ENCODE measurements around the gene KRTAP1-1.
"Not testable (repeated sequence)": the region's sequence is repeated elsewhere in the genome, so short reads cannot be mapped to it uniquely, and the experiment has no call there.

DNA sequence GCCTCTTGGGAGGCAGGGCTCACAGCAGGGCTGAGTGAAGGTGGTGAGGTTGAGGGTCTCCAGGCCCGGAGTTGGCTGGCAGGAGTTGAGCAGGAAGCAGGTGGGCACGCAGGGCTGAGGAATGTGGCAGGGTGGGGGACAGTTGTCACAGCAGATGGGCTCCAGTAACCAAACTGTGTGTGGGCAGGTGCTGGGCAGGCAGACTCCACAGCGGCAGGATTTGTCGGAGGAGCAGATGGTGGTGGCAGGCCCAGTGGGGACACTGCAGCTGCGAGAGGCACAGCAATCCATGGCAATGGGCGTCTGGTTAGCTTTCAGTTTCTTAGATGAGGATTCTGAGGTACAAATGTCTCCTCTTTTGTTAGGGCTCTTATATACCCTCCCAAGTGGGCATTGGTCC lies 41.7 kb downstream of the KRTAP1-1 start, which contains the start of gene KRTAP3-2:
- TF ChIP-seq POLR2A (IDR thresholded peaks at IDR 0.05; ENCODE audit: low read length); CTCF (IDR thresholded peaks at IDR 0.05); TFCP2L1 (CRISPR knock-in tag; IDR thresholded peaks at IDR 0.05); MAFK (IDR thresholded peaks at IDR 0.05; ENCODE audit: partially characterized antibody); CHD2 (IDR thresholded peaks at IDR 0.05; ENCODE audit: low read length, partially characterized antibody); CBX8 (IDR thresholded peaks at IDR 0.05); ZFP36 (IDR thresholded peaks at IDR 0.05; ENCODE audit: borderline replicate concordance, partially characterized antibody); CEBPB (IDR thresholded peaks at IDR 0.05): not testable (repeated sequence)
- TF ChIP-seq, protein P1, sequence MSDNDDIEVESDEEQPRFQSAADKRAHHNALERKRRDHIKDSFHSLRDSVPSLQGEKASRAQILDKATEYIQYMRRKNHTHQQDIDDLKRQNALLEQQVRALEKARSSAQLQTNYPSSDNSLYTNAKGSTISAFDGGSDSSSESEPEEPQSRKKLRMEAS (IDR thresholded peaks at IDR 0.05) = not testable (repeated sequence)
- TF ChIP-seq, protein P2, sequence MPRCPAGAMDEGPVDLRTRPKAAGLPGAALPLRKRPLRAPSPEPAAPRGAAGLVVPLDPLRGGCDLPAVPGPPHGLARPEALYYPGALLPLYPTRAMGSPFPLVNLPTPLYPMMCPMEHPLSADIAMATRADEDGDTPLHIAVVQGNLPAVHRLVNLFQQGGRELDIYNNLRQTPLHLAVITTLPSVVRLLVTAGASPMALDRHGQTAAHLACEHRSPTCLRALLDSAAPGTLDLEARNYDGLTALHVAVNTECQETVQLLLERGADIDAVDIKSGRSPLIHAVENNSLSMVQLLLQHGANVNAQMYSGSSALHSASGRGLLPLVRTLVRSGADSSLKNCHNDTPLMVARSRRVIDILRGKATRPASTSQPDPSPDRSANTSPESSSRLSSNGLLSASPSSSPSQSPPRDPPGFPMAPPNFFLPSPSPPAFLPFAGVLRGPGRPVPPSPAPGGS (IDR thresholded peaks at IDR 0.05) = not testable (repeated sequence)
- TF ChIP-seq, protein P3, sequence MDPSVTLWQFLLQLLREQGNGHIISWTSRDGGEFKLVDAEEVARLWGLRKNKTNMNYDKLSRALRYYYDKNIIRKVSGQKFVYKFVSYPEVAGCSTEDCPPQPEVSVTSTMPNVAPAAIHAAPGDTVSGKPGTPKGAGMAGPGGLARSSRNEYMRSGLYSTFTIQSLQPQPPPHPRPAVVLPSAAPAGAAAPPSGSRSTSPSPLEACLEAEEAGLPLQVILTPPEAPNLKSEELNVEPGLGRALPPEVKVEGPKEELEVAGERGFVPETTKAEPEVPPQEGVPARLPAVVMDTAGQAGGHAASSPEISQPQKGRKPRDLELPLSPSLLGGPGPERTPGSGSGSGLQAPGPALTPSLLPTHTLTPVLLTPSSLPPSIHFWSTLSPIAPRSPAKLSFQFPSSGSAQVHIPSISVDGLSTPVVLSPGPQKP (IDR thresholded peaks at IDR 0.05; ENCODE audit: low read depth, low read length) = not testable (repeated sequence)
- TF ChIP-seq, protein P4, sequence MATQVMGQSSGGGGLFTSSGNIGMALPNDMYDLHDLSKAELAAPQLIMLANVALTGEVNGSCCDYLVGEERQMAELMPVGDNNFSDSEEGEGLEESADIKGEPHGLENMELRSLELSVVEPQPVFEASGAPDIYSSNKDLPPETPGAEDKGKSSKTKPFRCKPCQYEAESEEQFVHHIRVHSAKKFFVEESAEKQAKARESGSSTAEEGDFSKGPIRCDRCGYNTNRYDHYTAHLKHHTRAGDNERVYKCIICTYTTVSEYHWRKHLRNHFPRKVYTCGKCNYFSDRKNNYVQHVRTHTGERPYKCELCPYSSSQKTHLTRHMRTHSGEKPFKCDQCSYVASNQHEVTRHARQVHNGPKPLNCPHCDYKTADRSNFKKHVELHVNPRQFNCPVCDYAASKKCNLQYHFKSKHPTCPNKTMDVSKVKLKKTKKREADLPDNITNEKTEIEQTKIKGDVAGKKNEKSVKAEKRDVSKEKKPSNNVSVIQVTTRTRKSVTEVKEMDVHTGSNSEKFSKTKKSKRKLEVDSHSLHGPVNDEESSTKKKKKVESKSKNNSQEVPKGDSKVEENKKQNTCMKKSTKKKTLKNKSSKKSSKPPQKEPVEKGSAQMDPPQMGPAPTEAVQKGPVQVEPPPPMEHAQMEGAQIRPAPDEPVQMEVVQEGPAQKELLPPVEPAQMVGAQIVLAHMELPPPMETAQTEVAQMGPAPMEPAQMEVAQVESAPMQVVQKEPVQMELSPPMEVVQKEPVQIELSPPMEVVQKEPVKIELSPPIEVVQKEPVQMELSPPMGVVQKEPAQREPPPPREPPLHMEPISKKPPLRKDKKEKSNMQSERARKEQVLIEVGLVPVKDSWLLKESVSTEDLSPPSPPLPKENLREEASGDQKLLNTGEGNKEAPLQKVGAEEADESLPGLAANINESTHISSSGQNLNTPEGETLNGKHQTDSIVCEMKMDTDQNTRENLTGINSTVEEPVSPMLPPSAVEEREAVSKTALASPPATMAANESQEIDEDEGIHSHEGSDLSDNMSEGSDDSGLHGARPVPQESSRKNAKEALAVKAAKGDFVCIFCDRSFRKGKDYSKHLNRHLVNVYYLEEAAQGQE (IDR thresholded peaks at IDR 0.05) = not testable (repeated sequence)
- TF ChIP-seq, protein P5, sequence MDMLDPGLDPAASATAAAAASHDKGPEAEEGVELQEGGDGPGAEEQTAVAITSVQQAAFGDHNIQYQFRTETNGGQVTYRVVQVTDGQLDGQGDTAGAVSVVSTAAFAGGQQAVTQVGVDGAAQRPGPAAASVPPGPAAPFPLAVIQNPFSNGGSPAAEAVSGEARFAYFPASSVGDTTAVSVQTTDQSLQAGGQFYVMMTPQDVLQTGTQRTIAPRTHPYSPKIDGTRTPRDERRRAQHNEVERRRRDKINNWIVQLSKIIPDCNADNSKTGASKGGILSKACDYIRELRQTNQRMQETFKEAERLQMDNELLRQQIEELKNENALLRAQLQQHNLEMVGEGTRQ (IDR thresholded peaks at IDR 0.05) = not testable (repeated sequence)

All from A549 (cell line).